Right atrium auricular region (tissue), 2 donors: ENCODE data around the gene FFAR1. TPM values are rescaled to one million over a fixed set of nuclear protein-coding genes. Genes with fewer than 3 reads are reported as not detected.

Experiments used
- DNase-seq: peaks from one replicate; pipeline ENCODE4 v3.0.0-alpha.2; 2019; ENCODE audit warnings: low spot score
- H3K27ac ChIP-seq, 2 donors: fragments of 200-600 bp; sonication (generic); 1 replicate in 1 of 2; 2 replicates in 1 of 2; pipeline ENCODE4 v1.5.1; 2016 to 2019
- H3K27me3 ChIP-seq, 2 donors: fragments of 200-600 bp; sonication (generic); one replicate each; pipeline versions ENCODE4 v1.5.1 to v1.6.0; 2017 to 2019
- H3K36me3 ChIP-seq: fragments of 200-600 bp; sonication (generic); one replicate; pipeline ENCODE4 v1.5.1; 2016
- H3K4me1 ChIP-seq, 2 donors: fragments of 200-600 bp; sonication (generic); one replicate each; pipeline versions ENCODE4 v1.5.1 to v1.6.0; 2017 to 2019
- H3K4me3 ChIP-seq, 2 donors: fragments of 200-600 bp; sonication (generic); 1 replicate in 1 of 2; 2 replicates in 1 of 2; pipeline ENCODE4 v1.5.1; 2017 to 2019; ENCODE audit warnings: mild to moderate bottlenecking in 1 of 2, moderate library complexity in 1 of 2
- H3K9me3 ChIP-seq, 2 donors: fragments of 200-600 bp; sonication (generic); one replicate each; pipeline ENCODE4 v1.5.1; 2019
- total RNA-seq, 2 donors: library from RNA; depleted of rRNA; stranded (reverse); fragments of >200 nt; gene quantifications; one replicate each; pipeline ENCODE4 v1.1.0, GENCODE V29; 2016
- TF ChIP-seq, protein P1 (sequence below), 2 donors: fragments of 200-600 bp; sonication (generic); IDR thresholded peaks; one replicate each; pipeline ENCODE4 v1.5.1; 2019; ENCODE audit warnings: antibody characterized with exemption in 2 of 2

Gene FFAR1
- total RNA-seq, 2 donors from 2014 or later: not detected

DNA sequence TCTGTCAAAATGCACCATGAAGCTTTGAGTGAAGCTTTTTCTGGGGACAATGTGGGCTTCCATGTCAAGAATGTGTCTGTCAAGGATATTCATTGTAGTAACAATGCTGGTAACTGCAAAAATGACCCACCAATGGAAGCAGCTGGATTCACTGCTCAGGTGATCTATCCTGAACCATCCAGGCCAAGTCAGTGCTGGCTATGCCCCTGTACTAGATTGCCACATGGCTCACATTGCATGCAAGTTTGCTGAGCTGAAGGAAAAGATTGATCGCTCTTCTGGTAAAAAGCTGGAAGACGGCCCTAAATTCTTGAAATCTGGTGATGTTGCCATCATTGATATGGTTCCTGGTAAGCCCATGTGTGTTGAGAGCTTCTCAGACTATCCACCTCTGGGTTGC, 35.8 kb downstream of the FFAR1 start:
- H3K27ac ChIP-seq: no peak overlapping the region
- no peak overlapping the region for H3K4me3 ChIP-seq
- peaks cover 0 to 10% of the 10 kb centered on the region in 2 donors for H3K9me3 ChIP-seq
- DNase-seq: no peak
- no peaks in the 10 kb centered on the region for H3K36me3 ChIP-seq
- TF ChIP-seq, protein P1, sequence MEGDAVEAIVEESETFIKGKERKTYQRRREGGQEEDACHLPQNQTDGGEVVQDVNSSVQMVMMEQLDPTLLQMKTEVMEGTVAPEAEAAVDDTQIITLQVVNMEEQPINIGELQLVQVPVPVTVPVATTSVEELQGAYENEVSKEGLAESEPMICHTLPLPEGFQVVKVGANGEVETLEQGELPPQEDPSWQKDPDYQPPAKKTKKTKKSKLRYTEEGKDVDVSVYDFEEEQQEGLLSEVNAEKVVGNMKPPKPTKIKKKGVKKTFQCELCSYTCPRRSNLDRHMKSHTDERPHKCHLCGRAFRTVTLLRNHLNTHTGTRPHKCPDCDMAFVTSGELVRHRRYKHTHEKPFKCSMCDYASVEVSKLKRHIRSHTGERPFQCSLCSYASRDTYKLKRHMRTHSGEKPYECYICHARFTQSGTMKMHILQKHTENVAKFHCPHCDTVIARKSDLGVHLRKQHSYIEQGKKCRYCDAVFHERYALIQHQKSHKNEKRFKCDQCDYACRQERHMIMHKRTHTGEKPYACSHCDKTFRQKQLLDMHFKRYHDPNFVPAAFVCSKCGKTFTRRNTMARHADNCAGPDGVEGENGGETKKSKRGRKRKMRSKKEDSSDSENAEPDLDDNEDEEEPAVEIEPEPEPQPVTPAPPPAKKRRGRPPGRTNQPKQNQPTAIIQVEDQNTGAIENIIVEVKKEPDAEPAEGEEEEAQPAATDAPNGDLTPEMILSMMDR (IDR thresholded peaks at IDR 0.05): no peak
- no peaks in the 10 kb centered on the region for H3K27me3 ChIP-seq
- H3K4me1 ChIP-seq: no peaks in the 10 kb centered on the region

DNA sequence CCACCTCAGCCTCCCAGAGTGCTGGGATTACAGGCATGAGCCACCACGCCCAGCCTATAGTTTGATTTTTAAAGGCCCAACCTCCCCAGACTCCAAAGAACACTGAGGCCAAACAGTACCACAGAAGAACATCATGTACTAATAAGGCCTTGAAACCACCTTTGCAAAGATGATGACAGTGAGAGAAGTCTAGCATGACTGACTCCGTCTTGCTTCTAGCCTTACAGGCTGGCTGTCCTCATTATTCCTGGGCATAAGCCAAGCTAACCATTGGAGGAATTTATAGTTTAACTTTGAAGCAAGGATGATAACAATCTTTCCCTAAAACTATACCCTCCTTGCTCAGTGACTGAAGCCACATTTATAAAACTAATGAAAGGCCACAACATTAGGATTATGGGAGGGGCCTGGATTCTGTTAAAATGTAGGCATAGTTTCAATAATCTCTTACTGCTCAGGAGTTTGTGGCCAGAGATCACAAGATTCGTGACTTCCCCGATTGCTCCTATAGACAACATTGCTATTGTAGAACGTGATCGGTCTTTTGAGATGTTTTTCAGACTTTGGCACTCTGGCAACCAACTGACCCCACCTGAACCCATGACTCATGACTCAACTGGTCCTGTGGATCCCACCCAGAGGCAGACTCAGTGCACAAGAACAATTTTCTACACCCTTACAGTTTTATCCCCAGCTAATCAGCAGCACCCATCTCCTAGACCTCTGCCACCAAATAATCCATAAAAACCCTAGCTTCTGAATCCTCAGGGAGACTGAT, 40.8 kb downstream of the FFAR1 start:
- H3K4me1 ChIP-seq: no peaks in the 10 kb centered on the region
- DNase-seq: no peak
- peaks cover 0 to 10% of the 10 kb centered on the region in 2 donors for H3K9me3 ChIP-seq
- H3K4me3 ChIP-seq: no peak overlapping the region
- TF ChIP-seq, protein P1 (IDR thresholded peaks at IDR 0.05): no peak
- no peaks in the 10 kb centered on the region for H3K27me3 ChIP-seq
- H3K27ac ChIP-seq: no peak overlapping the region
- no peaks in the 10 kb centered on the region for H3K36me3 ChIP-seq

DNA sequence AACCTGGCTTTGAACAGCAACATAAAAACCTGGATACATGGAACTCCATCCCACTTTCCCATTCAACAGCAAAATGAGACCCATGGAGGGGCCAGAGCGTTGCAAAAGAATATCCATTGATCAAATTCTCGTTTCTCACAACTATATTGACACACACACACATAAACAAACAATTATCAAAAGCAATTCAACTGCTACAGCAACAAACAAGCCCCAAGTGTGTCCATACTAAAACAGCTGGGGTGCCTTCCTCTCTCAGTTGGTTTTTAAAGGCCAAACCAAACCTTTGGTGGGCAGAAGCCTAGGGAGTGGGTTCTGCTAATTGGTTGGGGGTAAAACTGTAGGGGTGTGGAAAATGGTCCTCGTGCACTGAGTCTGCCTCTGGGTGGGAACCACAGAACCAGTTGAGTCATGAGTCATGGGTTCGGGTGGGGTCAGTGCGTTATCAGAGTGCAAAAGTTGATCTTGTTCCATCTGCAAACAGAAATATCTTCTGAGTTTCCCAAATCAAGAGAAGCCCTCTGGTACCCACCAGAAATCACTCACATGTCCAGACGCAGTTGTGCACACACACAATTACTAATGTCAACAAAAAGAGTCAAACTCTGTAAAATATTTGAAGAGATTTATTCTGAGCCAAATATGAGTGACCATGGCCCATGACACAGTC, 41.6 kb downstream of the FFAR1 start:
- Histone ChIP-seq H3K27ac (no peak overlapping the region), H3K4me3 (no peak overlapping the region), H3K36me3 (no peaks in the 10 kb centered on the region), H3K27me3 (no peaks in the 10 kb centered on the region), H3K4me1 (no peaks in the 10 kb centered on the region), H3K9me3 (peaks cover 0 to 10% of the 10 kb centered on the region in 2 donors)
- TF ChIP-seq, protein P1 (IDR thresholded peaks at IDR 0.05): no peak
- DNase-seq: no peak

DNA sequence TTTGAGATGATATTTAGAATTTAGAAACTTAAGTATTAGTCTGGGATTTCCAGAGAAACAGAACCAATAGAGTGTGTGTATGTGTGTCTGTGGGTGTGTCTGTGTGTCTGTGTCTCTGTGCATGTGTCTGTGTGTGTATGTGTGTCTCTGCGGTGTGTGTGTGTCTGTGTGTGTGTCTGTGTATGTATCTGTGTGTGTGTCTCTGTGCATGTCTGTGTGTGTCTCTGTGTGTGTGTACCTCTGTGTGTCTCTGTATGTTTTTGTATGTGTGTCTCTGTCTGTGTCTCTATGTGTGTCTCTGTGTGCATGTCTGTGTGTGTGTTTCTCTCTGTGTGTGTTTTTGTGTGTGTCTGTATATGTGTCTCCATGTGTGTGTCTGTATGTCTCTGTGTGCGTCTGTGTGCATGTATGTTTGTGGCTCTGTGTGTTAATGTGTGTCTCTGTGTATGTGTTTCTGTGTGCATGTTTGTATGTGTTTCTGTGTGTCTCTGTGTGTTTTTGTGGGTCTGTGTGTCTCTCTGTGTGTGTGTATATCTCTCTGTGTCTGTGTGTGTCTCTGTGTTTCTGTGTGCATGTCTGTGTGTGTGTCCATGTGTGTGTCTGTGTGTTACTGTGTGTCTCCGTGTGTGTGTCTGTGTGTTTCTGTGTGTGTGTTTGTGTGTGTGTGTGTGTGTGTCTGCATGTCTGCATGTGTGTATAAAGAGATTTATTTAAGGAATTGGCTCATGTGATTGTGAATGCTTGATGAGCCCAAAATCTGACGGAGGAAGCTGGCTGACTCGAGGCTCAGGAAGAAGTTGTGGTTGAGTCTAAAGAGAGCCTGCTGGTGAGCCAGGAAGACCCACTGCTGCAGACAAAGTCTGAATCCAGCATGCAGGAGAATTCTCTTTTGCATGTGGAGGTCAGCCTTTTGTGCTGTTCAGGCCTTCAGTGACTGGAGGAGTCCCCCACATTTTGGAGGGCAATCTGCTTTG, 45.3 kb downstream of the FFAR1 start:
- no peaks in the 10 kb centered on the region for H3K27me3 ChIP-seq
- H3K4me3 ChIP-seq: no peak overlapping the region
- no peaks in the 10 kb centered on the region for H3K9me3 ChIP-seq
- TF ChIP-seq, protein P1 (IDR thresholded peaks at IDR 0.05): no peak
- DNase-seq: no peak
- H3K27ac ChIP-seq: no peak overlapping the region
- H3K36me3 ChIP-seq: no peaks in the 10 kb centered on the region
- no peaks in the 10 kb centered on the region for H3K4me1 ChIP-seq

DNA sequence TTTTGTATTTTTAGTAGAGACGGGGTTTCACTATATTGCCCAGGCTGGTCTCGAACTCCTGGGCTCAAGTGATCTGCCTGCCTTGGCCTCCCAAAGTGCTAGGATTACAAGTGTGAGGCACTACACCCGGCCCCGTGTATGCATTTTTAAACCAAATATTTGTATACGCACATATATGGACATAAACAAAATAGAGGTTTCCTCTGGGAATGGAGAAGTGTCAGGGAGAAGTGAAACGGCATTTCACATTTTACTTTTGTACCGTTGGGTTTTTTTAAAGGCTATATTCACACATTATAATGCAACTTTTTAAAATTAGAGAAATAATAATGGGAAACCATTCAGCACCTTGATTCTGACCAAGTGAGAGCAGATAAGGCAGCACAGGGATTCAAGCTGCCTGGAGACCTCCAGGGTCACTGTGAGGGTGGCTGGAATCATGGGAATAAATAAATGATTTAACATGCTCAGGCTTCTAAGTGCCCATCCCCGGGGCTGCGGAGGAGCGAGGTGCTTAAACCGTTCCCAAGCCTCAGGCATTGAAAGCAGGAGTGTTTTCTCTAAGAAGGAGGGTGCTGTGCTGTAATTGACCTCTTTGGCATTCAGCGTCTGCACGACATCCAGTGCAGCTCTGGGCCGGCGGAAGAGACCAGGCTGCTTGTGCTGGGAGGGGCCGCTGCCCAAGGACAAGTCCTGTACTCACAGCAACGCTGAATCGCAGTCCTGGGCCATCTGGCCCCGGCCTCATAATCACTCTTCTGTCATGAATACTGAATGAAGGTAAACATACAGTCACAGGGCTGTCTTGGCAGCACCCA, 47.9 kb downstream of the FFAR1 start:
- no peaks in the 10 kb centered on the region for H3K36me3 ChIP-seq
- DNase-seq: no peak
- H3K4me3 ChIP-seq: no peak overlapping the region
- TF ChIP-seq, protein P1 (IDR thresholded peaks at IDR 0.05): no peak
- H3K9me3 ChIP-seq: no peaks in the 10 kb centered on the region
- no peak overlapping the region for H3K27ac ChIP-seq
- H3K27me3 ChIP-seq: no peaks in the 10 kb centered on the region
- no peaks in the 10 kb centered on the region for H3K4me1 ChIP-seq
